ENCODE results near the gene DIDO1.

GRCh38 chr20:62858058-62858830 lies 68.1 kb downstream of the DIDO1 start:
- TF ChIP-seq CTCF (IDR thresholded peaks at IDR 0.05 in 4 of 5, conservative IDR thresholded peaks at IDR 0.05 in 1 of 5), result no peak
- TF ChIP-seq POLR2A (IDR thresholded peaks at IDR 0.05), result no peak

All from gastrocnemius medialis (tissue), 4 donors.